Panc1 (cell line): ENCODE measurements around the gene EPHB2. TPM values are rescaled to one million over a fixed set of nuclear protein-coding genes. Genes with fewer than 3 reads are reported as not detected.

Experiments
- ATAC-seq: fragments of 200-7000 bp; cut with Tn5 transposase; 2 replicates; pipeline ENCODE4 v1.9.1; 2020; ENCODE audit warnings: mild to moderate bottlenecking, moderate library complexity
- BruUV-seq: library from RNA; stranded (reverse); fragments of 400-500 nt; replicated peaks from 2 replicates; lab custom pipeline; 2021; lab: Mats Ljungman, UMichigan
- CTCF ChIA-PET: fragments of 300-600 bp; sonication (Branson Sonifier 250); formaldehyde crosslinking; loops from one replicate; lab custom pipeline; 2022; ENCODE audit warnings: antibody characterized with exemption; lab: Charles Lee
- POLR2A ChIA-PET: fragments of 300-600 bp; sonication (Branson Sonifier 250); formaldehyde crosslinking; loops from one replicate; lab custom pipeline; 2022; ENCODE audit warnings: antibody characterized with exemption; lab: Charles Lee
- DNase-seq: peaks from one replicate; pipeline ENCODE4 v3.0.0-alpha.2; 2010; ENCODE audit warnings: low read depth, low spot score
- H3K27ac ChIP-seq: 2 replicates; pipeline ENCODE4 v1.5.1; 2011; ENCODE audit warnings: mild to moderate bottlenecking, low read length, inconsistent platforms
- H3K27me3 ChIP-seq: fragments of 200-500 bp; sonication (Bioruptor generic); 2 replicates; pipeline ENCODE4 v1.6.0; 2014; ENCODE audit warnings: low read length, inconsistent platforms; ENCODE audit not compliant: control insufficient read depth, insufficient read depth
- H3K36me3 ChIP-seq: fragments of 200-500 bp; sonication (Bioruptor generic); 2 replicates; pipeline ENCODE4 v1.5.1; 2014; ENCODE audit warnings: inconsistent platforms, mild to moderate bottlenecking, low read length, moderate library complexity; ENCODE audit not compliant: control insufficient read depth, insufficient read depth
- H3K4me1 ChIP-seq: 2 replicates; pipeline ENCODE4 v1.5.1; 2011; ENCODE audit warnings: inconsistent platforms, mild to moderate bottlenecking, low read length, moderate library complexity; ENCODE audit not compliant: control insufficient read depth, insufficient read depth
- H3K4me3 ChIP-seq, 2 experiments: 2 replicates each; pipeline ENCODE4 v1.5.1; 2011 to 2012; ENCODE audit warnings: low read depth in 2 of 2, low read length in 2 of 2, mild to moderate bottlenecking in 2 of 2, inconsistent platforms in 1 of 2, moderate library complexity in 1 of 2
- H3K9me3 ChIP-seq: fragments of 200-500 bp; sonication (Bioruptor generic); 2 replicates; pipeline ENCODE4 v1.5.1; 2014; ENCODE audit warnings: low read depth, mild to moderate bottlenecking, inconsistent platforms, low read length, moderate library complexity; ENCODE audit not compliant: control insufficient read depth, insufficient read depth
- POLR2AphosphoS5 ChIP-seq: IDR thresholded peaks from 2 replicates; pipeline ENCODE4 v1.6.1; 2012; ENCODE audit warnings: mild to moderate bottlenecking, low read depth, low read length, moderate library complexity
- SIN3A ChIP-seq: IDR thresholded peaks from 2 replicates; pipeline ENCODE4 v1.6.1; 2012; ENCODE audit warnings: low read depth, mild to moderate bottlenecking, low read length, moderate library complexity, borderline replicate concordance; ENCODE audit not compliant: insufficient read depth
- TCF7L2 ChIP-seq: IDR thresholded peaks from 2 replicates; pipeline ENCODE4 v1.6.1; 2011; ENCODE audit warnings: mild to moderate bottlenecking, low read depth, low read length, inconsistent platforms
- in situ Hi-C: cut with HindIII; loops from 2 replicates; pipeline ENCODE4 v1.10.0; 2016; ENCODE audit warnings: low sequenced_read_pairs, low pct_unique_long_range_greater_than_20kb
- intact Hi-C: fragments of 100-400 bp; cut with micrococcal nuclease; formaldehyde crosslinking; loops from one replicate; pipeline ENCODE4 v1.10.0; 2022; ENCODE audit not compliant: unreplicated experiment
- total RNA-seq: library from RNA; stranded (reverse); gene quantifications from one replicate; pipeline ENCODE4 v1.2.1, GENCODE V29; 2021; ENCODE audit not compliant: unreplicated experiment
- TF ChIP-seq, protein P1 (sequence below), 2 experiments: IDR thresholded peaks; 2 replicates each; pipeline ENCODE4 v1.6.1; 2011 to 2012; ENCODE audit warnings: low read depth in 2 of 2, control low read depth in 1 of 2, low read length in 1 of 2, mild to moderate bottlenecking in 1 of 2, moderate library complexity in 1 of 2; ENCODE audit not compliant: insufficient read depth in 1 of 2
- TF ChIP-seq, protein P2 (sequence below): fragments of 450-650 bp; IDR thresholded peaks from 2 replicates; pipeline ENCODE4 v1.5.1; 2017; ENCODE audit warnings: mild to moderate bottlenecking

The EPHB2 gene
- total RNA-seq, 1 experiment from 2014 or later: 29.0 TPM

GRCh38 chr1:22868331-22868730 lies 157.7 kb downstream of the EPHB2 start:
- H3K4me3 ChIP-seq: no peak overlapping the region
- no peaks in the 10 kb centered on the region for H3K4me1 ChIP-seq
- no peaks in the 10 kb centered on the region for H3K36me3 ChIP-seq
- H3K27me3 ChIP-seq: no peaks in the 10 kb centered on the region
- no peak overlapping the region for H3K27ac ChIP-seq
- H3K9me3 ChIP-seq: no peaks in the 10 kb centered on the region
- no peak for ATAC-seq
- TF ChIP-seq, protein P1, sequence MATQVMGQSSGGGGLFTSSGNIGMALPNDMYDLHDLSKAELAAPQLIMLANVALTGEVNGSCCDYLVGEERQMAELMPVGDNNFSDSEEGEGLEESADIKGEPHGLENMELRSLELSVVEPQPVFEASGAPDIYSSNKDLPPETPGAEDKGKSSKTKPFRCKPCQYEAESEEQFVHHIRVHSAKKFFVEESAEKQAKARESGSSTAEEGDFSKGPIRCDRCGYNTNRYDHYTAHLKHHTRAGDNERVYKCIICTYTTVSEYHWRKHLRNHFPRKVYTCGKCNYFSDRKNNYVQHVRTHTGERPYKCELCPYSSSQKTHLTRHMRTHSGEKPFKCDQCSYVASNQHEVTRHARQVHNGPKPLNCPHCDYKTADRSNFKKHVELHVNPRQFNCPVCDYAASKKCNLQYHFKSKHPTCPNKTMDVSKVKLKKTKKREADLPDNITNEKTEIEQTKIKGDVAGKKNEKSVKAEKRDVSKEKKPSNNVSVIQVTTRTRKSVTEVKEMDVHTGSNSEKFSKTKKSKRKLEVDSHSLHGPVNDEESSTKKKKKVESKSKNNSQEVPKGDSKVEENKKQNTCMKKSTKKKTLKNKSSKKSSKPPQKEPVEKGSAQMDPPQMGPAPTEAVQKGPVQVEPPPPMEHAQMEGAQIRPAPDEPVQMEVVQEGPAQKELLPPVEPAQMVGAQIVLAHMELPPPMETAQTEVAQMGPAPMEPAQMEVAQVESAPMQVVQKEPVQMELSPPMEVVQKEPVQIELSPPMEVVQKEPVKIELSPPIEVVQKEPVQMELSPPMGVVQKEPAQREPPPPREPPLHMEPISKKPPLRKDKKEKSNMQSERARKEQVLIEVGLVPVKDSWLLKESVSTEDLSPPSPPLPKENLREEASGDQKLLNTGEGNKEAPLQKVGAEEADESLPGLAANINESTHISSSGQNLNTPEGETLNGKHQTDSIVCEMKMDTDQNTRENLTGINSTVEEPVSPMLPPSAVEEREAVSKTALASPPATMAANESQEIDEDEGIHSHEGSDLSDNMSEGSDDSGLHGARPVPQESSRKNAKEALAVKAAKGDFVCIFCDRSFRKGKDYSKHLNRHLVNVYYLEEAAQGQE (IDR thresholded peaks at IDR 0.05; ENCODE audit: insufficient read depth in 1 of 2, low read depth in 2 of 2, low read length in 1 of 2): no peak
- TF ChIP-seq, protein P2, sequence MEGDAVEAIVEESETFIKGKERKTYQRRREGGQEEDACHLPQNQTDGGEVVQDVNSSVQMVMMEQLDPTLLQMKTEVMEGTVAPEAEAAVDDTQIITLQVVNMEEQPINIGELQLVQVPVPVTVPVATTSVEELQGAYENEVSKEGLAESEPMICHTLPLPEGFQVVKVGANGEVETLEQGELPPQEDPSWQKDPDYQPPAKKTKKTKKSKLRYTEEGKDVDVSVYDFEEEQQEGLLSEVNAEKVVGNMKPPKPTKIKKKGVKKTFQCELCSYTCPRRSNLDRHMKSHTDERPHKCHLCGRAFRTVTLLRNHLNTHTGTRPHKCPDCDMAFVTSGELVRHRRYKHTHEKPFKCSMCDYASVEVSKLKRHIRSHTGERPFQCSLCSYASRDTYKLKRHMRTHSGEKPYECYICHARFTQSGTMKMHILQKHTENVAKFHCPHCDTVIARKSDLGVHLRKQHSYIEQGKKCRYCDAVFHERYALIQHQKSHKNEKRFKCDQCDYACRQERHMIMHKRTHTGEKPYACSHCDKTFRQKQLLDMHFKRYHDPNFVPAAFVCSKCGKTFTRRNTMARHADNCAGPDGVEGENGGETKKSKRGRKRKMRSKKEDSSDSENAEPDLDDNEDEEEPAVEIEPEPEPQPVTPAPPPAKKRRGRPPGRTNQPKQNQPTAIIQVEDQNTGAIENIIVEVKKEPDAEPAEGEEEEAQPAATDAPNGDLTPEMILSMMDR: no peak
- no peak for TF ChIP-seq TCF7L2
- intact Hi-C loops (no loop called here), in situ Hi-C loops (no loop called here)
- POLR2A ChIA-PET: no interaction called here
- BruUV-seq: no TSS peak
- CTCF ChIA-PET: no interaction called here
- no peak for DNase-seq

DNA sequence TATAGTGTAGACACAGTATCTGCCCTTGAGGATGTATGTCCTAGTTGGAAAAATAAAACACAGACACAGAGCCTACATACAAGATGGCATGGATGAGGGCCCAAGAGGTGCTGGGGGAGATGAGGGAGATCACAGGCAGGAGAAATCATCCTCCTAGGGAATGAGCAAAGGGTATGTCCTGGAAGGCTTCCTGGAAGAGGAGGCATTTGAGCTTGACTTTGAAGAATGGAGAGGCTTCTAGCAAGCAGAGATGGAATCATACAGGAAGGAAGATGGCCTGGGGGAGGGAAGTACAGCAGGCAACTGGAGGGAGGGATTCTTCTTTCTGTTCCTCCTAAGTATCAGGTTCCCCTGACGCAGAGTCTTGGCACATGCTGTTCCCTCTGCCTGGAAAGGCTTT lies 158.7 kb downstream of the EPHB2 start:
- intact Hi-C loops: no loop called here
- Histone ChIP-seq H3K9me3 (no peaks in the 10 kb centered on the region), H3K27me3 (no peaks in the 10 kb centered on the region), H3K4me3 (no peak overlapping the region), H3K4me1 (no peaks in the 10 kb centered on the region), H3K36me3 (no peaks in the 10 kb centered on the region), H3K27ac (no peak overlapping the region)
- BruUV-seq: no TSS peak
- ChIA-PET CTCF (no interaction called here), POLR2A (no interaction called here)
- TF ChIP-seq POLR2AphosphoS5 (no peak), TCF7L2 (no peak), SIN3A (no peak)
- TF ChIP-seq, protein P2: no peak
- TF ChIP-seq, protein P1 (IDR thresholded peaks at IDR 0.05; ENCODE audit: insufficient read depth in 1 of 2, low read depth in 2 of 2, low read length in 1 of 2): no peak
- in situ Hi-C loops: no loop called here
- DNase-seq (no peak), ATAC-seq (no peak)
